T-helper 1 cell treated with Interleukin-12 subunit alpha and Interleukin-12 subunit beta and Interleukin-4 antibody, amounts not matched to agents 30 μg/mL and 1 μg/mL, for 36 hours (primary cell): ENCODE results near the gene CDY1.
"Not testable (repeated sequence)": the region's sequence is repeated elsewhere in the genome, so short reads cannot be mapped to it uniquely, and the experiment has no call there.

ENCODE experiments used
- H3K27ac Mint-ChIP-seq: one replicate; pipeline ENCODE4 v1.8.0; 2021; ENCODE audit warnings: mild to moderate bottlenecking, mixed read lengths
- H3K27me3 Mint-ChIP-seq: one replicate; pipeline ENCODE4 v1.8.0; 2021; ENCODE audit warnings: low read depth, mixed read lengths
- H3K36me3 Mint-ChIP-seq: one replicate; pipeline ENCODE4 v1.8.0; 2021; ENCODE audit warnings: low read depth, mixed read lengths
- H3K4me1 Mint-ChIP-seq: one replicate; pipeline ENCODE4 v1.8.0; 2021; ENCODE audit warnings: low read depth, mixed read lengths
- H3K4me3 Mint-ChIP-seq: one replicate; pipeline ENCODE4 v1.8.0; 2021; ENCODE audit warnings: mild to moderate bottlenecking, moderate library complexity, mixed read lengths
- H3K9me3 Mint-ChIP-seq: one replicate; pipeline ENCODE4 v1.8.0; 2021; ENCODE audit warnings: mixed read lengths

The CDY1 gene

GRCh38 chrY:25621817-25622216 lies at the start of gene CDY1:
TSS of gene CDY1 (plus strand) at chrY:25622117. CDS start at chrY:25622443, 326 bp downstream.
- not testable (repeated sequence) for H3K4me3 Mint-ChIP-seq, H3K9me3 Mint-ChIP-seq, H3K36me3 Mint-ChIP-seq, H3K4me1 Mint-ChIP-seq, H3K27ac Mint-ChIP-seq, H3K27me3 Mint-ChIP-seq

- H3K27me3 Mint-ChIP-seq, H3K9me3 Mint-ChIP-seq, H3K27ac Mint-ChIP-seq, H3K36me3 Mint-ChIP-seq, H3K4me1 Mint-ChIP-seq, H3K4me3 Mint-ChIP-seq: not testable (repeated sequence)
Measured at GRCh38 chrY:25593336-25593735, 28.6 kb upstream of the CDY1 start.

- H3K27me3 Mint-ChIP-seq, H3K9me3 Mint-ChIP-seq, H3K4me1 Mint-ChIP-seq, H3K36me3 Mint-ChIP-seq, H3K27ac Mint-ChIP-seq, H3K4me3 Mint-ChIP-seq: not testable (repeated sequence)
Measured at GRCh38 chrY:25620209-25620608, 1.7 kb upstream of the CDY1 start.

GRCh38 chrY:25626524-25626923 lies 4.6 kb downstream of the CDY1 start:
- H3K4me3 Mint-ChIP-seq, H3K27me3 Mint-ChIP-seq, H3K9me3 Mint-ChIP-seq, H3K27ac Mint-ChIP-seq, H3K36me3 Mint-ChIP-seq, H3K4me1 Mint-ChIP-seq: not testable (repeated sequence)

GRCh38 chrY:25630383-25631112 lies 8.6 kb downstream of the CDY1 start:
- H3K9me3 Mint-ChIP-seq, H3K36me3 Mint-ChIP-seq, H3K27ac Mint-ChIP-seq, H3K4me3 Mint-ChIP-seq, H3K4me1 Mint-ChIP-seq, H3K27me3 Mint-ChIP-seq: not testable (repeated sequence)

GRCh38 chrY:25639852-25640251 lies 17.9 kb downstream of the CDY1 start:
- H3K36me3 Mint-ChIP-seq, H3K27me3 Mint-ChIP-seq, H3K4me1 Mint-ChIP-seq, H3K27ac Mint-ChIP-seq, H3K9me3 Mint-ChIP-seq, H3K4me3 Mint-ChIP-seq: not testable (repeated sequence)

GRCh38 chrY:25643024-25643915 lies 21.4 kb downstream of the CDY1 start:
- H3K36me3 Mint-ChIP-seq, H3K4me1 Mint-ChIP-seq, H3K27ac Mint-ChIP-seq, H3K4me3 Mint-ChIP-seq, H3K27me3 Mint-ChIP-seq, H3K9me3 Mint-ChIP-seq: not testable (repeated sequence)
